Stimulated activated CD4-positive, alpha-beta T cell treated with anti-CD3 and anti-CD28 coated beads, TNF-alpha, amount 100 ng/mL, for 48 hours (primary cell): ENCODE results near the gene ITGA7.

ENCODE experiments used
- DNase-seq, 3 donors: peaks; one replicate each; pipeline ENCODE4 v3.0.0-alpha.2; 2020; ENCODE audit warnings: low read depth in 3 of 3

Gene ITGA7

DNA sequence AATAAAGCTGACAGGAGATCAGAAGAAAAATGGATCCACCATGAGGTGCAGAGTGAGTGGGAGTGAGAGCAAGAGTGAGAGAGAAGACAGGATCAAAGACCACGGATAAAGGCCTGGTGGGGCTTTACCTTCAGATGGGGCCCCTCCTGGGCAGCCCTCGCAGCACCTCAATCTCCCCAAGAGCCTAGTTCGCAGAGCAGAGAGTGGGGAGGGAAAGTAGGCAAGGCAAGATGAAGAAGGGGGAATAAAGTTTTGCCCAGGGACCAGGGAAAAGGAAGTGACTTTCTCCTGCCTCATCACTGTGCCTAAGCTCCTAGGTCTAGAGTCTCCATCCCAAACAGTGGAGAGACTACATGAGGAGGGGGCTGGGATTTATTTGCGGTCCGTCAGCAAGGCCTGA, 60.7 kb downstream of the ITGA7 start:
- no peak for DNase-seq

DNA sequence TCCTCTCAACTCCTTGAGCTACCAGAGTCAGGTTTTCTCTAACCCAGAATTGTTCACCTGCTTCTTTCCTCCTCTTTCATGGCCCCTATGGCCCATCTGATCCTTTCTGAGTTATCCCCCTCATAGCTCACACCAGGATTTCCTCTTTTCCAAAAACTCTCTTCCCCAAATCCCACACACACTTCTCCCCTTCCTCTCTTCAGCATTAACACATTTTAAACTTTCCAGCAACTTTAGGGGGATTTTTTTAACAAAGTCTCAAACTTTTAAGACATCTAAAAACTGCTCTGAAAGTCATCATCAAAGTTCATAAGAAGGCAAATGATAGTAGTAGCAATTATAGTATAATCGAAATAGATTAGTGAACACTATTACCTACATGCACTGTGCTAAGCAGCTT, 63.1 kb downstream of the ITGA7 start:
- no peak for DNase-seq

DNA sequence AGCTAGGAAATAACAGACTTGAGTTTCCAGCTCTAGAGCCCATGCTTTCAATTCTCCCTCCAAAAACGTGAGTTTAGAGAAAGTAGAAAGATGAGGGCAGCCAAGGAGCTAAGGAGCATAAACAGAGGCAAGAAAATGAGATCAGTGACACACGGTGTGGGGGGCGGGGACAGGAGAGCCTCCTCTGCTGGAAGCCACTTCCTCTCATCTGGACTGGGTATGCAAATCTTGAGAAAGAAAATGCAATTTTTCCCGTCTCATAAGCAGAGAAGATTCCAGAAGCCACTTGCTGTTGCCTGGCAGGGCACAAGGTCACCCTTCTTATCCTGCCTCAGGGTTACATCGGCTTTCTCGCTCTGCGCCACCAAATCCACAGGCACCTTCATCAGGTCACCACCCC, 65.0 kb downstream of the ITGA7 start:
- DNase-seq: no peak

DNA sequence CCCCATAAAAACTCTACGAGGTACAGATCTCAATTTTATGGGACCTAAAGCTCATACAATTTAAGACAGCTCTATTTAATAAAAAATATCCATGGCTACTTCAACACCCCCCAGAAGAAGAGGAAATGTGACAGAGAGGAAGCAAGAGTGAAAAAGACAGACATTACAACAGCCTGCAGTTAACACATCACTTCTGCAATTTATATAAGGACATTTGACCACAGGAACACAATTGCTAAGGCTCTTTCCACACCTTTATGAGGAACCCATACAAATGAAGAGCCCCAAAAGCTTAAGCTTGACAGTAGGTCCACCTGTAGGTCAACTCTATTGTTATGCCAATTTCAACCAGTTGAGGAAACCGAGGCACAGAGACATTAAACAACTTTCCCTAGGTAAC, 65.4 kb downstream of the ITGA7 start:
- no peak for DNase-seq

DNA sequence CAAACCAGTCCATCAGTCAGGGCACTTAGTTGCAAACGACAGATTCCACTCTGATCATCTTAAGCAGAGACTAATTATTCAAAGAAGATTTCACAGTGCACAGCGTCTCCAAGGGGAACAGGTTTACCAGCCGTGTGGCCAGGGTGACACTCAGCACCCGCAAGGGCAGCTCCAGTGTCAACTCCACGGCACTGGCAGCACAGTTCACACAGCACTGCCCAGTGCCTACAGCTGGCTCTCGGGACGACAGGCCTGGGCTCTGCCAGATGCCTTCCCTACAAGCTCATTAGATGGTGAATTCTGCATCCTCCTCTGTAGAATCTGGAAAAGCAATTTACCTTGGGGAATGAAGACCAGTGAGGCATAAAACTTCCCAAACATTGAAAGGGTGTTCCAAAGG, 66.1 kb downstream of the ITGA7 start:
- no peak for DNase-seq

DNA sequence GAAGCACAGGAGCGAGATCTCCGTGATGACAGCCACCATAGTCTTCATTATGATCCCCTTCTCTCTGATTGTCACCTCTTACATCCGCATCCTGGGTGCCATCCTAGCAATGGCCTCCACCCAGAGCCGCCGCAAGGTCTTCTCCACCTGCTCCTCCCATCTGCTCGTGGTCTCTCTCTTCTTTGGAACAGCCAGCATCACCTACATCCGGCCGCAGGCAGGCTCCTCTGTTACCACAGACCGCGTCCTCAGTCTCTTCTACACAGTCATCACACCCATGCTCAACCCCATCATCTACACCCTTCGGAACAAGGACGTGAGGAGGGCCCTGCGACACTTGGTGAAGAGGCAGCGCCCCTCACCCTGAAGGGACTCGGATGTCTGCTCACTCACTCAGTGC, 70.2 kb downstream of the ITGA7 start:
- no peak for DNase-seq

DNA sequence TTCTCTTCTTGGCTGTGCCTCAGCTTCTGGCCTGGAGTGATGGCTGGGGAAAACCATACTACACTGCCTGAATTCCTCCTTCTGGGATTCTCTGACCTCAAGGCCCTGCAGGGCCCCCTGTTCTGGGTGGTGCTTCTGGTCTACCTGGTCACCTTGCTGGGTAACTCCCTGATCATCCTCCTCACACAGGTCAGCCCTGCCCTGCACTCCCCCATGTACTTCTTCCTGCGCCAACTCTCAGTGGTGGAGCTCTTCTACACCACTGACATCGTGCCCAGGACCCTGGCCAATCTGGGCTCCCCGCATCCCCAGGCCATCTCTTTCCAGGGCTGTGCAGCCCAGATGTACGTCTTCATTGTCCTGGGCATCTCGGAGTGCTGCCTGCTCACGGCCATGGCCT, 70.9 kb downstream of the ITGA7 start, which contains the start of gene OR10P1:
Gene OR10P1 (plus strand): TSS at position 40 of the 400 bp plus-strand sequence. CDS start 0 bp downstream, at position 40.
- DNase-seq: no peak

DNA sequence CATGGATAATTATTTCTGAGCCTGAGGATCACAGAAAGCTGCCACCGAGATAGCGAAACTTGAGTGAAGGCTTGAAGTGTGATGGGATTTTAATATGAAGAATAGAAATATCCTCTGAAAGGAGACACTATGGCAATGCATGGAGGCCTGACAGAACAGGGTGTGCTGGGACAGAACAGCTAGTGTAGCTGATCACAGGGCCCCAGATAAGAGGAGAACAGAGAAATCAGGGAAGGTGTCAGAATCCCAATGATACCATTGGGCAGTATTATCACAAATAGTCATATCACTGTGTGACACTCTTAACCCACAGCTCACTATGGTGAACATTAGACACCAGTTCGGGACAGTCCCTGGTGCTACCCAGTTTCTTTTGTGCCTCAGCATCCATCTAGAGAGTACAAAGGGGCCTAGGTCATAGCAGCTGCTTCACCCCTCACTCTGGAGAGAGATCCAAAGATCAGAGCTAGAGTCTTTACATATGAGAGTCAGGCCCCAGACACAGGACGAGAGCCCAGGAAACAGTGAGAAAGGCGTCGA, 71.5 kb downstream of the ITGA7 start:
- DNase-seq: no peak
